GM19240 (cell line): ENCODE data around the gene KRT73.
"Not testable (repeated sequence)": the region's sequence is repeated elsewhere in the genome, so short reads cannot be mapped to it uniquely, and the experiment has no call there.

Experiments
- DNase-seq: peaks from one replicate; pipeline ENCODE4 v3.0.0; 2011; ENCODE audit warnings: low spot score; ENCODE audit not compliant: insufficient read length

The KRT73 gene

GRCh38 chr12:52600941-52601481 is 17.3 kb downstream of the KRT73 start, which contains the start of gene KRT72:
Gene KRT72, minus strand, starts transcription at chr12:52601463. Its CDS starts 11 bp downstream, at chr12:52601452.
- DNase-seq, result no peak

GRCh38 chr12:52600475-52600874 is 17.9 kb downstream of the KRT73 start:
- no peak for DNase-seq

GRCh38 chr12:52600071-52600470 is 18.3 kb downstream of the KRT73 start:
- no peak for DNase-seq

- no peak for DNase-seq
Measured at GRCh38 chr12:52598966-52599365, 19.4 kb downstream of the KRT73 start.

GRCh38 chr12:52594237-52594636 is 24.1 kb downstream of the KRT73 start:
- not testable (repeated sequence) for DNase-seq

GRCh38 chr12:52591521-52591920 is 26.8 kb downstream of the KRT73 start:
- no peak for DNase-seq

- no peak for DNase-seq
Measured at GRCh38 chr12:52590021-52590420, 28.3 kb downstream of the KRT73 start.

- no peak for DNase-seq
Measured at GRCh38 chr12:52587563-52587962, 30.8 kb downstream of the KRT73 start.

- no peak for DNase-seq
Measured at GRCh38 chr12:52585946-52586345, 32.4 kb downstream of the KRT73 start.

- no peak for DNase-seq
Measured at GRCh38 chr12:52585066-52585465, 33.3 kb downstream of the KRT73 start.

- DNase-seq, result no peak
Measured at GRCh38 chr12:52584156-52584682, 34.1 kb downstream of the KRT73 start.

- peak; percentile 44 for DNase-seq
Measured at GRCh38 chr12:52582971-52583456, 35.3 kb downstream of the KRT73 start.

GRCh38 chr12:52582486-52582885 is 35.9 kb downstream of the KRT73 start:
- no peak for DNase-seq

- DNase-seq, result no peak
Measured at GRCh38 chr12:52581481-52581880, 36.9 kb downstream of the KRT73 start.

- DNase-seq, result no peak
Measured at GRCh38 chr12:52581066-52581465, 37.3 kb downstream of the KRT73 start.

- DNase-seq, result no peak
Measured at GRCh38 chr12:52580496-52580895, 37.9 kb downstream of the KRT73 start.

GRCh38 chr12:52579468-52580465 is 38.6 kb downstream of the KRT73 start:
- DNase-seq, result no peak

GRCh38 chr12:52578469-52578868 is 39.9 kb downstream of the KRT73 start:
- no peak for DNase-seq

GRCh38 chr12:52577316-52577715 is 41.0 kb downstream of the KRT73 start:
- DNase-seq, result no peak

- no peak for DNase-seq
Measured at GRCh38 chr12:52575948-52576347, 42.4 kb downstream of the KRT73 start.

- DNase-seq, result no peak
Measured at GRCh38 chr12:52575256-52575655, 43.1 kb downstream of the KRT73 start.

GRCh38 chr12:52573743-52574142 is 44.6 kb downstream of the KRT73 start, which contains the start of gene KRT74:
Gene KRT74, minus strand, starts transcription at chr12:52573843. Its CDS starts 66 bp downstream, at chr12:52573777.
- DNase-seq, result no peak
